Pons (tissue), 1 donor: ENCODE measurements around the gene LRRC17.
"Not testable (repeated sequence)": the region's sequence is repeated elsewhere in the genome, so short reads cannot be mapped to it uniquely, and the experiment has no call there.

Experiments
- DNase-seq: peaks from one replicate; pipeline ENCODE4 v3.0.0-alpha.2; 2016; ENCODE audit warnings: low spot score

The LRRC17 gene

DNA sequence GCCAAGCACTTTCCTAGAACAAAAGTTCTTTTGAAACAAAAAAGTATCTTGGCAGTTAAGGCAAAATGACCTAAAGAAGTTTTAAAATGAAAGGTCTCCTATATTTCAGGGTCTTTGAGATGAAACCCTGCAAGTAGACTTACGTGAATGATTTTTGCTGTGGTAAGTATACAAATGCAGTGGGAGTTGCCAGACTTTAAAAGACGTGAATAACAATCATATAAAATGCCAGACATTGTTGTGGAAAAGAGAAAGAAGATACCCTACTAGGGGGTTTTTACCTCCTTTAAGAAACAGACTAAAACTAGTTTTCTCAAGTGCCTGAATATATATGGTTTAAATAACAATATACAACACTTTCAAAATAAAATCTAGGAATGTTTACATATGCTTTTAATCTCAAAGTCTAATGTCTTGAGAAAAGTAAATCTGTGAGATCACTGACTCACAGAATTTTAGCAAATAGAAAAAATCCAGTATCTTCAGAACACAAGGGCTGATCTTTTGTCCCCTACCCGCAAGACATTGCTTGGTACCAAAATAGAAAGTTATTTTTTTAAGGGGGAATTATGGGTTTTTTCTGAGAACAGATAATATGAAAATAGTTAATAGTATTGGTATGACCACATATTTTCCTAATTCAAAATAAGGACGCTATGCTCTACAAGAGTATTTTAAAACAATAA is 29.5 kb downstream of the LRRC17 start:
- no peak for DNase-seq

DNA sequence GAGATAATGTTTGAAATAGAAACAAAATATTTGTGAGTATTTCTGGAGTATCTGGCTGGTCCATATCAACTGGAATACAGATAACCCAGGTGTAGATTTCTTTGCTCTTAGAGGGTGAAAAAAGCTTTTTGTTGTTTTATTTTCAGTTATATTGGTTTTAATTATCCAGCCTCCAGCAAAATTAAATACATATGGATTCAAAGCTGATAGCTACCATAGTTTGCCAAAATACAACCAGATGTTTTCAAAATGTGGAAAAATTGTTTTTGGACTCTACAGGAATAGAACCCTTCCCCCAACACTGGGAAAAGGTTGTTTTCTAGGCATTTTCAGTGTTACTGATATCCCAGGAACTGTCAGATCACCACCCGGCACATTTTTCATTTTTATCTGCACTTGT is 30.1 kb downstream of the LRRC17 start:
- DNase-seq = no peak

DNA sequence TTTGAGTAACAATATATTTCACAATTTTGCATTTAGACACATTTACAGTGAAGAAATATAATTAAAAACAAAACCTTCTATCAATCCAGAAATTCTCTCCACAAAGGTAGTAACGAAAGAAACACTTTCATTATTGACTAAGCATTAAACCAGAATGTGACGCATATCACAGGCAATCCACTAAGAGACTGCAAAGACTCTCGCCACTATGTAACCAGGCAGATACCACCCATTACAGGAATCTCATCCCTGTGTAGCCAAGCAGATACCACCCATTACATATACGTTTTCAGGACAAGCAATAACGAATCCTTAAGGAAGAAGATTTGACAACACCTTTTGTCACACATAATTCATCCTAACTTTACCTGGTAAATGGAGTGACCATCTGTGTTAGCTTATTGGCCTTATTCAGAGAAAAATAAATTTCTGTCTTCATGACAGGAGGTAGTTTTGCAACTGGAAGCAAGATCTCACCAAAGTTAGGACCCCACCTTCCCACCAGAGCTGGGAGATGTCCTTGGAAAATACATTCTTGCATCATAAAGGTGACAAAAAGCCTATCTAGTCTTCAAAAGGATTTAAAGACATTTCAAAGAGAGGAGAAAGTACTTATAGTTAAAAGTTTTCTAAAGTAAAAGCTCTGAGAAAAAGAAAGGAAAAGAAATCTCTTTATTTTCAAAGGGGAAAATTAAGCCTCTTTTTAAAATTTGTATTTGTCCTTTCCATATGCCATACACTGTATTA is 30.8 kb downstream of the LRRC17 start:
- DNase-seq = no peak

DNA sequence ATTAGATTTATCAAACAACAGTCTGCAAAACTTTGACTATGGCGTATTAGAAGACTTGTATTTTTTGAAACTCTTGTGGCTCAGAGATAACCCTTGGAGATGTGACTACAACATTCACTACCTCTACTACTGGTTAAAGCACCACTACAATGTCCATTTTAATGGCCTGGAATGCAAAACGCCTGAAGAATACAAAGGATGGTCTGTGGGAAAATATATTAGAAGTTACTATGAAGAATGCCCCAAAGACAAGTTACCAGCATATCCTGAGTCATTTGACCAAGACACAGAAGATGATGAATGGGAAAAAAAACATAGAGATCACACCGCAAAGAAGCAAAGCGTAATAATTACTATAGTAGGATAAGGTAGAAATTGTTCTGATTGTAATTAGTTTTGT is 31.4 kb downstream of the LRRC17 start:
- no peak for DNase-seq

DNA sequence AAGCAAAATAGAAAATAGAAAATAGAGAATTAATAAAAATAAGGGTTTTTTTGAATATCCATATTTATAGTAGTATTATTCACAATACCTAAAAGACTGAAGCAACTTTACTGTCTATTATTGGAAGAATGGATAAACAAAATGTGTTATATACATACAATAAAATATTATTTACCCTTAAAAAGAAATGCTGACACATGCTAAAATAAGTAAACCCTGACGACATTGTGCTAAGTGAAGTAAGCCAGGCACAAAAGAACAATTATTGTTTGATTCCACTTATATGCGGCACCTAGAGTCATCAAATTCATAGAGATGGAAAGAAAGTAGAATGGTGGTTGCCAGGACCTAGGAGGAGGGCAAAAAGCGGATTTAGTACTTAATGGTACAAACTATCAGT is 39.0 kb downstream of the LRRC17 start:
- DNase-seq = no peak

DNA sequence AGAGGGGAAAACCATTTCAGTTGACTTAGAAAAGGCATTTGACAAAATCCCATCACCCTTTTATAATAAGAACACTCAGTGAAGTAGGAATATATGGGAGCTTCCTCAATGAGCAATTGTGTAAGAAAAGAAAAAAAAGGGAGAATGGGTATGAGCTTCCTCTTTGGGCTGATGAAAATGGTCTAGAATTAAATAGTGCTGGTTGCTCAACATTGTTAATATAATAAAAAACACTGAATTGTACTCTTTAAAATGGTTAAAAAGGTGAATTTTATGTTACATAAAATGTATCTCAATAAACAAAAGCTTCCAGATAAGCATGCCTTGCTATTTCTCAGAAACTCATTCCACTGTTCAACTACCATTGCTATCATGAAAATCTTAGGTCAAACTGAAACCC is 40.6 kb downstream of the LRRC17 start:
- DNase-seq = no peak

DNA sequence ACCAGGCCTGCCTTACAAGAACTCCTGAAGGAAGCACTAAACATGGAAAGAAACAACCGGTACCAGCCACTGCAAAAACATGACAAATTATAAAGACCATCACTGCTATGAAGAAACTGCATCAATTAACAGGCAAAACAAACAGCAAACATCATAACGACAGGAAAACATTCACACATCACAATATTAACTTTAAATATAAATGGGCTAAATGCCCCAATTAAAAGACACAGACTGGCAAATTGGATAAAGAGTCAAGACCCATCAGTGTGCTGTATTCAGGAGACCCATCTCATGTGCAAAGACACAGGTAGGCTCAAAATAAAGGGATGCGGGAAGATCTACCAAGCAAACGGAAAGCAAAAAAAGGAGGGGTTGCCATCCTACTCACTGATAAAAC is 41.6 kb downstream of the LRRC17 start:
- not testable (repeated sequence) for DNase-seq

DNA sequence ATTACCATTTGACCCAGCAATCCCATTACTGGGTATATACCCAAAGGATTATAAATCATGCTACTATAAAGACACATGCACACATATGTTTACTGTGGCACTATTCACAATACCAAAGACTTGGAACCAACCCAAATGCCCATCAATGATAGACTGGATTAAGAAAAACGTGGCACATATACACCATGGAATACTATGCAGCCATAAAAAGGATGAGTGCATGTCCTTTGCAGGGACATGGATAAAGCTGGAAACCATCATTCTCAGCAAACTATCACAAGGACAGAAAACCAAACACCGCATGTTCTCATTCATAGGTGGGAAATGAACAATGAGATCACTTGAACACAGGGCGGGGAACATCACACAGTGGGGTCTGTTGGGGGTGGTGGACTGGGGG is 45.2 kb downstream of the LRRC17 start:
- not testable (repeated sequence) for DNase-seq

DNA sequence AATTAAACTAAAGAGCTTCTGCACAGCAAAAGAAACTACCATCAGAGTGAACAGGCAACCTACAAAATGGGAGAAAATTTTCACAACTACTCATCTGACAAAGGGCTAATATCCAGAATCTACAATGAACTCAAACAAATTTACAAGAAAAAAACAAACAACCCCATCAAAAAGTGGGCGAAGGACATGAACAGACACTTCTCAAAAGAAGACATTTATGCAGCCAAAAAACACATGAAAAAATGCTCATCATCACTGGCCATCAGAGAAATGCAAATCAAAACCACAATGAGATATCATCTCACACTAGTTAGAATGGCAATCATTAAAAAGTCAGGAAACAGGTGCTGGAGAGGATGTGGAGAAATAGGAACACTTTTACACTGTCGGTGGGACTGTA is 49.2 kb downstream of the LRRC17 start:
- DNase-seq = not testable (repeated sequence)

DNA sequence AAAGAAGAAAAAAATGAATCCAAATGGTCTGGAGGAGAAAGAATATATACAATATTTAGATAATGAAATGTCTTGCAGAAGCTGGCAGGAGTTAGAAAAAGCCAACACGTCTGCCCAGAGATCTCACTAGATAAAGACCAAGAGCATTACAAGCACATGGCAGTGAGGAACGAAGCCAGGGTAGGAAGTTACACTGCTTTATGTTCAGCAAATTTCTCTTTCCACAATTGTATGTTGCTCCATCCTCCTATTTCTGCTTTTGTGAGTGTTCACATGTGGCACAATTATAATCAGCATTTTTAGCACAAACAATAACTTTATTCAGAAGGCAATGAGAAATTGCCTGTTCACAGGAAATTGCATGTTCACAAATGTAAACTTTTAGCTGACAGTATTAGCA is 53.7 kb downstream of the LRRC17 start:
- no peak for DNase-seq

DNA sequence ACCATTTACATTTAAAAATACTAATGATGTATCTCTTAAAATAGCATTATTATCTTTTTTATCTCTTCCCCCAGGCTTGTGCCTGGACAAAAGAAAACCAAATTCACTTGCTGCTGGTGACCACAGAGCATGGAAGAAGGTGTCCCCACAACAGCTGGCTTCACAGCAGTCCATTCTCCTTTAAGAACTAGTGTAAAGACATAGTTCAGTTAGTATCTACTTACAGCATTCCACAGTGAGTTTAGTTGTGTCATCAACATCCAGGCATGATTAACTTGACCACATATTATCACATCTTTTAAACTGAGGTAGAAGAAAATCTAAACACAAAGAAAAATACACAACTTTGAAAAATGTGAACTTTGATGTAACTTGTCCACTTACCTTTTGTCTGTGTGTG is 55.0 kb downstream of the LRRC17 start:
- no peak for DNase-seq

DNA sequence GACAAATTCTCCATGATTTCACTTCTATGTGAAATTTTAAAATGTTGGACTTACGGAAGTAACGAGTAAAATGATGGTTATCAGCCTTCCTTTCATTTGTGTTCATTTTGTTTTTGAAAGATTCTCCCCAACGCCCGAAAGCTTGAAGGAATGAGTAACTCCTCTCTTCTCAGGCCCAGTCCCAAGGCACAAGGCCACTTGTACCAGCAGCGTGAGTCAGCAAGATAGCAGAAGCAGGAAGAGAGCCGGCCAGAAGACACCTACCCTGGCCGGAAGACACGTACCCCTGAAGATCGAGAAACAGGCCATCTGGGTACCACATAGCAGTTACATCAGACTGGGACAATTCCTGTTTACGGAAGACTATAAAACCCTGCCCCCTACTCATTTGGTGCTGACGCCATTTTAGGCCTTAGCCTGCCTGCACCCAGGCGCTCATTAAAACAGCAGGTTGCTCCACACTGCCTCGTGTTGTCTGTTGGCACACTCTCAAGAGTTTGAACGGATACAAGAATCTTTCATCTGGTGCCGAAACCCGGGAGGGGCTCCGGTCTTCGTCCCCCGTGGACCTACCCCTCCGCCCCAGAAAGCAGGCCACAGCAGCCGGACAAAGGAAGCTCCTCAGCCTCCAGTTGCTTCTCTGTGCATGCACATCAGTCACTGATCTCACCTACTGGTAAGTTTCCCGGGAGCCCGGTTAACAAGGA is 60.4 kb downstream of the LRRC17 start:
- DNase-seq = no peak

DNA sequence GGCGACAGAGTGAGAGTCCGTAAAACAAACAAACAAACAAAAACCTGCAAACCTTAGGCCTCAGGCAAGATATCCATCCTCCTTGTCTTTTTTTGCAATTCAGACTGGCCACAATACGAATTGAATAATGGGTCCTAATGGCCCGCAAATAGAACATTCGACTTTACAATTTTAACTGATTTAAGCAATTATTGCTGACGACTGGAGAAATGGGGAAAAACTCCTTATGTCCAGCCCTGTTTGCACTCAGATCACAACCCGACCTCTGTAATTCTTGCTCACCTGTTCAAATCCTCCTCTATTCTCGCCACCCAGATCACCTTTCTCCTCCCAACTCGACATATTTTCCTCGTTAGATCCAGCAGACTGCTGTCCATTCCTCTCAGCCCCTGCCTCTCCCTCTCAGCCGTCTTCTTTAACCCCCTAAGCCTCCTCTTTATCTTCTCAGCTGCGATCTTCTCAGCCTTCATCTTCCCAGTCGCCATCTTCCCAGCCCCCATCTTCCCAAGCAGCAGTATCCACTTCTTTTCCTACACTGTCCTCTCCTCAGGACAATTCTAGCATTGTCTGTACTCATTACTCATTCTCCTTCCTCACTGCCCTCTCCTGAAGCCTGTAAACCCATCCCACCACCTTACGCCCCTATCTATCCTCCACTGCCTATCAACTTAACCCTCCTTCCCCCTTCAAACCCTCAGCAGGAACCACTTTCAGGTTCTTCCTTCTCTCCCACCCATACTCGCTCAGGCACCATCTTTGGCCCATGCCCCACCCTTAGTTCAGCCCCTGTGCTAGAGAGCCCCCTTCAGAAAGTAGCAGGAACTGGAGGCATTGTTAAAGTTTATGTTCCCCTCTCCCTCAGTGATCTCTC is 61.8 kb downstream of the LRRC17 start:
- no peak for DNase-seq

DNA sequence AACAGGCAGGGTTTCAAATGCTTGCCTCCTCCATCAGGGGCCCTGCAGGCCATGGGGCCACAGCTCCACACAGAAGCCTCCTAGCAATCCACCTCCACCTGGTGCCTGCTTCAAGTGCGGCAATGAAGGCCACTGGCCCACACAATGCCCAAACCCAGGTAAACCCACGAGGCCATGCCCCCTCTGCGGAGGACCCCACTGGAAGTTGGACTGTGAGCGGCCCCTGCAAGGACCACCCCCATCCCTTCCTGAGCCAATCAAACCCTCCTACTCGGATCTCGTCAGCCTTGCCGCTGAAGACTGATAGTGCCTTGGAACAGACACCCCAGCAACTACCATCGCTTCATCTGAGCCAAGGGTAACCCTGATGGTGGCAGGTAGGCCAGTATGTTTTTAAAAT is 63.1 kb downstream of the LRRC17 start:
- DNase-seq = no peak

DNA sequence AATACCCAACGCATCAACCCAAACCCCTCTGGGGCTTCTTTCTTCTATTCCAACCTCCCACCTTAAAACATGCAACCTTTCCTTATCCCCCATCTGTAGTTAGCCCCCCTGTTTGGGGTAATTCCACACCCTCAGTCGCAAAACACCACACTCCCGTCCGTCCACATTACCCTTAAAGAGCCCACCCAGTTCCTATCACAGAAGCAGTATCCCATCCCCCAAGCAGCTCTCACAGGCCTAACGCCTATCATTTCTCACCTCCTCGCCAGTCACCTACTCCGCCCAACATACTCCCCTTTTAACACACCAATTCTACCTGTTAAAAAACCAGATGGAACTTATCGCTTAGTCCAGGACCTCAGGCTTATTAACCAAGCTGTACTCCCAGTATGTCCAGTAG is 63.7 kb downstream of the LRRC17 start:
- no peak for DNase-seq

DNA sequence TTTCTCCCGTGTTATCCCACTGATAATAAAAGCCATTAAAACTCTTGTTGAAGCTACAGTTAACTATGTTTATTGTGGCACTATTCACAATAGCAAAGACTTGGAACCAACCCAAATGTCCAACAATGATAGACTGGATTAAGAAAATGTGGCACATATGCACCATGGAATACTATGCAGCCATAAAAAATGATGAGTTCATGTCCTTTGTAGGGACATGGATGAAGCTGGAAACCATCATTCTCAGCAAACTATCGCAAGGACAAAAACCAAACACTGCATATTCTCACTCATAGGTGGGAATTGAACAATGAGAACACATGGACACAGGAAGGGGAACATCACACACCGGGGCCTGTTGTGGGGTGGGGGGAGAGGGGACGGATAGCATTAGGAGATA is 64.8 kb downstream of the LRRC17 start:
- DNase-seq = not testable (repeated sequence)

DNA sequence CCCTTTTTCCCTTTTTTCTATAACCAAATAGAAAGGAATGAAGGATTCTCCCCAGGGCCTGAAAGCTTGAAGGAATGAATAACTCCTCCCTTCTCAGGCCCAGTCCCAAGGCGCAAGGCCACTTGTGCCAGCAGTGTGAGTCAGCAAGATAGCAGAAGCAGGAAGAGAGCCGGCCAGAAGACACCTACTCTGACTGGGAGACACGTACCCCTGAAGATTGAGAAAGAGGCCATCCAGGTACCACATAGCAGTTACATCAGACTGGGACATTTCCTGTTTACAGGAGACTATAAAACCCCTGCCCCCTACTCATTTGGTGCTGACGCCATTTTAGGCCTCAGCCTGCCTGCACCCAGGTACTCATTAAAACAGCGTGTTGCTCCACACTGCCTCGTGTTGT is 65.5 kb downstream of the LRRC17 start:
- no peak for DNase-seq

DNA sequence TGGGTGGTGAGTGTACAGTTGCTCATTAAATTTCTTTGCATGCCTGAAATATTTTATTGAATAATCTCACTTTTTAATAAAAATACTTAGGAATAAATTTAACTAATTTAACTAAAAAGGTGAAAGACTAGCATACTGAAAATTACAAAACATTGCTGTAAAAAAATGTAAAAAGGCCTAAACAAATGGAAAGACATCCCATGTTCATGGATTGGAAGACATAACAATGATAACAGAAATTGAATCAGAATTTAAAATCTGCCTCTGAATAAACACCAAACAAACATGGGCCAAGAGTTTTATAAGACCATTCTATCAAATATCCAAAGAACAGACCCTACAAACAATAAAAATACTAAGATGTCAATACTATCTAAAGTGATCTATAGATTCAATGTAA is 66.9 kb downstream of the LRRC17 start:
- no peak for DNase-seq

DNA sequence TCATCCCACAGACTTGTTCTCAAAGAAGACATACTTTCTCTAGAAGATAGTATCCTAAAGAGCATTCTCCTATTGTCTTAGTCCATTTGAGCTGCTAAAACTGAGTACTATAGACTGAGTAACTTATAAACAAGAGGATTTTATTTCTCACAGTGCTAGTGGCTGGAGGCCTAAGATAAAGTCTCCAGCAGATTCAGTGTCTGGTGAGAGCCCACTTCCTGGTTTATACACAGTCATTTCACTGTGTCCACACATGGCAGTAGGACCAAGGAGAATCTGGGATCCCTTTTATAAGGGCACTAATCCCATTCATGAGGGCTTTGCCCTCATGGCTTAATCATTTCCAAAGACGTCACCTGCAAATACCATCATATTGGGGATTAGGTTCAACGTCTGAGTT is 68.7 kb downstream of the LRRC17 start:
- no peak for DNase-seq

DNA sequence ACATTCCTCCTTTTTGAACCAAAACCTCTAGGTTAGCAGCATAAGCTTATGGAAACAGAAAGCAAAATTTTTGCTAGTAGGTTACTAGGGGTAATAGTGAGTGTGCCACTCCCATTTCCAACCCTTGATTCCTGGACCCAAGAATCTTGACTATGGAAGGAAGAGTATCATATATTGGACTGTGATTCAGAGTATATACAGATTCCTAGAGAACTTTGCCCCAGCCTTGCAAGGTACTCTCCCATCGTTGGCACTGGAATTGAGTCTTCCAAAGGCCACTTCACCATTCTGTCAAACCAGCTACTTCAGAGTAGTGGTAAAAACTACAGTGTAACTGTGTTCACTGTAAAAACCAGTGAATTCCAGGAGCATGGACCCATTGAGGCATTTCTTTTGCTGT is 69.4 kb downstream of the LRRC17 start:
- no peak for DNase-seq

DNA sequence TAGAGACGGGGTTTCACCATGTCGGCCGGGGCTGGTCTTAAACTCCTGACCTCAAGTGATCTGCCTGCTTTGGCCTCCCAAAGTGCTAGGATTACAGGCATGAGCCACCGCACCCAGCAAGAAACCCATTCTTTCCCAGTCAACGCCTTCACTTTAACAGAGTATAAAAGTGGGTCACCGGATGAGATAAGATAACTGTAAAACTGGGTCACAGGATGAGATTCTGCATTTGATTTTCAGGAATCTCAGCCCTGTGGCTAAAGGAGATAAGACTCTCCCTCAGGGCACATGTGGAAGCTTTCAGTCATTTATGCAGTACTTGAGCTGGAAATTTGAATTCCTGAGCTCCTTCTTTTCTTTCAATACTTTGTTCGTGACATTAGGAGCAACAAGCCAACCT is 70.8 kb downstream of the LRRC17 start:
- no peak for DNase-seq

DNA sequence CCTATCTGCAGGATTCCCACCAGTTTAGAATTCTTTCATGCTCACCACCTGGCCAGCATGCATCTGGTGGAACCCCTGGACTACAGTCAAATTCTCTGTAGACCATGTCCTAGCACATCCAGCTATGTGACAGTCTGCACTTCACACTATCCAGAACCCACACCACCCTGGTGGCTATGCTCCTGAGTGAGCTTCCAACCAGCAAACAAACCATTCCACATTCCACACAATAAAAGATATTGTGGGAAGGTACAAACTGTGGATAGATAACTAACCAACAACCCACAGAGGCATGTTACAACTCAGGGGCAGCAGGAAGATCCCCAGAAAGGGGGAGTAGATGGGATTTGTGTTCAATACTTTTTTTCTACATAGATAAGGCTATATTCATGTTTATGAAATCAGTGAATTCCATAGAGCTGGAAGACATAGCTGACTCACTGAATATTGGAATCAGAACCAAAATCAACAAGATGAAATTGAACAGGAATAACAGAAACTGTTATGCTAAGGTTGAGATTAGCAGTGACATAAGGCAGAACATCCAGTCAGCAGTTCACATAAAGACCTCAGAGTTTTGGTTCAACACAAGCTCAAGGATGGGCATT is 72.5 kb downstream of the LRRC17 start:
- no peak for DNase-seq
